K562 (cell line): Measurements from ENCODE around the gene TTC16. TPM values are rescaled to one million over a fixed set of nuclear protein-coding genes. Genes with fewer than 3 reads are reported as not detected.

Experiments used
- BRD4 ChIP-seq: fragments of 200-600 bp; sonication (generic); IDR thresholded peaks from 2 replicates; pipeline ENCODE4 v1.6.1; 2017; ENCODE audit warnings: inconsistent platforms
- BRF1 ChIP-seq: IDR thresholded peaks from 3 replicates; pipeline ENCODE4 v1.6.1; 2011; ENCODE audit warnings: borderline replicate concordance, mild to moderate bottlenecking; ENCODE audit not compliant: insufficient read length; ENCODE audit errors: extremely low read depth
- CEBPG ChIP-seq, 3 experiments: fragments of 200-800 bp in 1 of 3; sonication (Bioruptor generic) in 1 of 3; sonication (generic) in 1 of 3; formaldehyde crosslinking in 1 of 3; IDR thresholded peaks in 2 of 3; conservative IDR thresholded peaks in 1 of 3; 2 replicates each; pipeline versions ENCODE4 v1.6.1 to v1.8.0; 2016 to 2022; ENCODE audit warnings: missing compliant biosample characterization in 2 of 3, missing genetic modification characterization in 2 of 3, mild to moderate bottlenecking in 1 of 3, missing genetic modification reagents in 1 of 3
- CREB1 ChIP-seq, 2 experiments: sonication (generic) in 1 of 2; formaldehyde crosslinking in 1 of 2; IDR thresholded peaks; 2 replicates each; pipeline versions ENCODE4 v1.6.1 to v1.8.0; 2012 to 2022; ENCODE audit warnings: inconsistent platforms in 1 of 2, mild to moderate bottlenecking in 1 of 2, missing genetic modification reagents in 1 of 2, moderate library complexity in 1 of 2
- HNRNPK ChIP-seq: fragments of 200-400 bp; formaldehyde crosslinking; IDR thresholded peaks from one replicate; pipeline ENCODE4 v1.6.1; 2018; ENCODE audit warnings: mild to moderate bottlenecking, low read depth, low read length; ENCODE audit not compliant: poor library complexity, severe bottlenecking
- MBD2 ChIP-seq: sonication (generic); IDR thresholded peaks from 2 replicates; pipeline ENCODE4 v1.6.1; 2016; ENCODE audit warnings: low read depth, borderline replicate concordance
- RBFOX2 ChIP-seq: fragments of 200-400 bp; formaldehyde crosslinking; IDR thresholded peaks from 2 replicates; pipeline ENCODE4 v1.6.1; 2017; ENCODE audit warnings: low read depth, mild to moderate bottlenecking, low read length, moderate library complexity
- RBM14 ChIP-seq: fragments of 200-400 bp; formaldehyde crosslinking; IDR thresholded peaks from 2 replicates; pipeline ENCODE4 v1.6.1; 2018; ENCODE audit warnings: low read depth, mild to moderate bottlenecking, low read length, moderate library complexity, borderline replicate concordance; ENCODE audit not compliant: insufficient read depth
- SIN3A ChIP-seq, 2 experiments: fragments of 150-350 bp in 1 of 2; IDR thresholded peaks; 2 replicates each; pipeline ENCODE4 v1.6.1; 2011 to 2016; ENCODE audit warnings: borderline replicate concordance in 2 of 2, low read depth in 2 of 2, low read length in 2 of 2, mild to moderate bottlenecking in 2 of 2, moderate library complexity in 2 of 2; ENCODE audit not compliant: control insufficient read depth in 1 of 2
- TAF1 ChIP-seq: IDR thresholded peaks from 2 replicates; pipeline ENCODE4 v1.6.1; 2011; ENCODE audit warnings: mild to moderate bottlenecking, low read length, moderate library complexity; ENCODE audit not compliant: insufficient read depth, control insufficient read depth, severe bottlenecking; ENCODE audit errors: extremely low read depth
- THRAP3 ChIP-seq: fragments of 450-650 bp; IDR thresholded peaks from 2 replicates; pipeline ENCODE4 v1.6.1; 2016; ENCODE audit warnings: mild to moderate bottlenecking, inconsistent platforms, borderline replicate concordance
- ZFX ChIP-seq: sonication (generic); formaldehyde crosslinking; IDR thresholded peaks from 2 replicates; pipeline ENCODE4 v1.8.0; 2022; ENCODE audit warnings: mild to moderate bottlenecking, missing genetic modification reagents, moderate library complexity
- ZNF644 ChIP-seq: fragments of 200-800 bp; sonication (Bioruptor generic); IDR thresholded peaks from 2 replicates; pipeline ENCODE4 v1.6.1; 2016; ENCODE audit warnings: low read depth, missing genetic modification characterization, missing compliant biosample characterization
- ZNF764 ChIP-seq: fragments of 250-450 bp; sonication (Bioruptor Pico); IDR thresholded peaks from 2 replicates; pipeline ENCODE4 v1.4.0; 2020; ENCODE audit warnings: low read depth, mild to moderate bottlenecking, moderate library complexity
- polyA plus RNA-seq, 8 experiments: library from polyadenylated mRNA; depleted of rRNA in 4 of 8; stranded (reverse) in 5 of 8; unstranded in 3 of 8; fragments of >200 nt; fragmentation: Nextera tagmentation in 2 of 8; fragmentation: Illumina TruSeq in 1 of 8; extraction: Ambion mirVana in 2 of 8; extraction: Trizol in 1 of 8; gene quantifications; 2 replicates each; pipeline versions ENCODE4 v1.2.1 to v1.2.3, GENCODE V29; 2011 to 2014; ENCODE audit warnings: inconsistent platforms in 1 of 8, missing spikeins in 1 of 8
- total RNA-seq, 7 experiments: library from RNA; depleted of rRNA in 6 of 7; stranded (reverse); fragments of >200 nt in 6 of 7; fragmentation: Illumina TruSeq in 2 of 7; extraction: Trizol in 2 of 7; gene quantifications; 2 replicates each; pipeline versions ENCODE4 v1.2.1 to v1.2.3, GENCODE V29; 2011 to 2021; ENCODE audit warnings: low replicate concordance in 1 of 7
- TF ChIP-seq, protein P1 (sequence below), 2 experiments: fragments of 450-650 bp; conservative IDR thresholded peaks; 2 replicates each; pipeline ENCODE4 v1.6.1; 2017; ENCODE audit warnings: mild to moderate bottlenecking in 2 of 2, moderate library complexity in 2 of 2
- TF ChIP-seq, protein P2 (sequence below): fragments of 450-650 bp; formaldehyde crosslinking; IDR thresholded peaks from 2 replicates; pipeline ENCODE4 v1.4.0; 2020; ENCODE audit warnings: mild to moderate bottlenecking
- TF ChIP-seq, protein P3 (sequence below), 2 experiments: fragments of 450-650 bp in 1 of 2; IDR thresholded peaks; 2 replicates each; pipeline ENCODE4 v1.6.1; 2011 to 2017; ENCODE audit warnings: low read depth in 2 of 2, antibody characterized with exemption in 1 of 2, borderline replicate concordance in 1 of 2, low read length in 1 of 2, mild to moderate bottlenecking in 1 of 2, mixed read lengths in 1 of 2; ENCODE audit not compliant: control insufficient read depth in 1 of 2

The TTC16 gene
- total and polyA plus RNA-seq, 9 of the 15 experiments (the other 6 are each of a cell fraction or from before 2014, with no cell fraction given) = 0.11 TPM; not detected in 8

DNA sequence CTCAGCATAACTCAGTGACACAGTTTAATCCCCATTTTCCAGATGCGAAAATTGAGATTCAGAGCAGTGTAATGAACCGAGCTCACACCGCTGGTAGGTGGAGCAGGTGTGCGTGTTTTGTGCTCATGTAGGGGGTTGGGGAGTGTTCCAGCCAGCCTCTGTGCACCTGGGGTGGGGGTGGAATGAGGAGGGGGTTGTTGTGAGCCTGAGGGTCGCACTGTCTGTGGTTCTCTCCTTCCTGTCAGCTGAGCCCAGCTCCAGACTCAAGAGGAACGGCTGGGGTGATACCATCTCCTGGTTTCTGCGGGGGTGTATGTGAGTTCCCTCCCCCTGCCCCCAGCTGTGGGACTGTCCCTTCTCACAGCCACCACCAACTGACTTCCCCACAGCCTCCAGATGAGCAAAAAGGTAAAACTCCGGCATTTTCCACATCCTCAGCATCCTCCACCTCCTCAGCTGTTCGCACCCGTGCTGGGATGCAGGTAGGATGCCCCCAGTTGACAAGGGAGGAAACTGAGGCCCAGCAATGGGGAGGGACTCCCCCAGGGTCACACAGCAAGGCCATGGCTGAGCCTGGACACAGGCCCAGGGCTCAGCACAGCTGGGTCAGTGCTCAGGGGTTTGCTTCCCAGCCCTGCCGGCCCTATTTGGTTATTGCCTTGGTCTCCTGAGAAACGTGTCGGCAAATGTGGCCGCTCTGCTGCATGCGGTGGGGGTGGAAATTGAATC lies 60.5 kb downstream of the TTC16 start (continued):
- TF ChIP-seq CEBPG (CRISPR knock-in tag; IDR thresholded peaks at IDR 0.05) = no peak
- no peak for TF ChIP-seq CEBPG (tag; conservative IDR thresholded peaks at IDR 0.05 in 1 of 2, IDR thresholded peaks at IDR 0.05 in 1 of 2)
- TF ChIP-seq ZFX = peak; percentile 55
- TF ChIP-seq, protein P1, sequence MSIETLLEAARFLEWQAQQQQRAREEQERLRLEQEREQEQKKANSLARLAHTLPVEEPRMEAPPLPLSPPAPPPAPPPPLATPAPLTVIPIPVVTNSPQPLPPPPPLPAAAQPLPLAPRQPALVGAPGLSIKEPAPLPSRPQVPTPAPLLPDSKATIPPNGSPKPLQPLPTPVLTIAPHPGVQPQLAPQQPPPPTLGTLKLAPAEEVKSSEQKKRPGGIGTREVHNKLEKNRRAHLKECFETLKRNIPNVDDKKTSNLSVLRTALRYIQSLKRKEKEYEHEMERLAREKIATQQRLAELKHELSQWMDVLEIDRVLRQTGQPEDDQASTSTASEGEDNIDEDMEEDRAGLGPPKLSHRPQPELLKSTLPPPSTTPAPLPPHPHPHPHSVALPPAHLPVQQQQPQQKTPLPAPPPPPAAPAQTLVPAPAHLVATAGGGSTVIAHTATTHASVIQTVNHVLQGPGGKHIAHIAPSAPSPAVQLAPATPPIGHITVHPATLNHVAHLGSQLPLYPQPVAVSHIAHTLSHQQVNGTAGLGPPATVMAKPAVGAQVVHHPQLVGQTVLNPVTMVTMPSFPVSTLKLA (conservative IDR thresholded peaks at IDR 0.05) = 0 out of 4 replicates have a peak, but pooled peaks of 1 of the 2 experiments have one; percentile 19
- peak; percentile 37; the same call in 1 of the 2 replicates for TF ChIP-seq RBFOX2
- peak; percentile 88; the same call in 1 of the 2 replicates for TF ChIP-seq MBD2
- no peak for TF ChIP-seq HNRNPK
- no peak for TF ChIP-seq SIN3A (IDR thresholded peaks at IDR 0.05; ENCODE audit: borderline replicate concordance in 2 of 2, control insufficient read depth in 1 of 2, low read depth in 2 of 2, low read length in 2 of 2)
- TF ChIP-seq, protein P2, sequence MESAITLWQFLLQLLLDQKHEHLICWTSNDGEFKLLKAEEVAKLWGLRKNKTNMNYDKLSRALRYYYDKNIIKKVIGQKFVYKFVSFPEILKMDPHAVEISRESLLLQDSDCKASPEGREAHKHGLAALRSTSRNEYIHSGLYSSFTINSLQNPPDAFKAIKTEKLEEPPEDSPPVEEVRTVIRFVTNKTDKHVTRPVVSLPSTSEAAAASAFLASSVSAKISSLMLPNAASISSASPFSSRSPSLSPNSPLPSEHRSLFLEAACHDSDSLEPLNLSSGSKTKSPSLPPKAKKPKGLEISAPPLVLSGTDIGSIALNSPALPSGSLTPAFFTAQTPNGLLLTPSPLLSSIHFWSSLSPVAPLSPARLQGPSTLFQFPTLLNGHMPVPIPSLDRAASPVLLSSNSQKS (CRISPR knock-in tag) = no peak
- TF ChIP-seq ZNF764 (CRISPR knock-in tag) = no peak
- TF ChIP-seq RBM14 = no peak
- TF ChIP-seq CREB1 (IDR thresholded peaks at IDR 0.05) = no peak
- no peak for TF ChIP-seq CREB1 (CRISPR knock-in tag; IDR thresholded peaks at IDR 0.05)
- TF ChIP-seq THRAP3 = no peak
- no peak for TF ChIP-seq BRD4
- TF ChIP-seq TAF1 = peak; percentile 18
- TF ChIP-seq ZNF644 = no peak
- TF ChIP-seq, protein P3, sequence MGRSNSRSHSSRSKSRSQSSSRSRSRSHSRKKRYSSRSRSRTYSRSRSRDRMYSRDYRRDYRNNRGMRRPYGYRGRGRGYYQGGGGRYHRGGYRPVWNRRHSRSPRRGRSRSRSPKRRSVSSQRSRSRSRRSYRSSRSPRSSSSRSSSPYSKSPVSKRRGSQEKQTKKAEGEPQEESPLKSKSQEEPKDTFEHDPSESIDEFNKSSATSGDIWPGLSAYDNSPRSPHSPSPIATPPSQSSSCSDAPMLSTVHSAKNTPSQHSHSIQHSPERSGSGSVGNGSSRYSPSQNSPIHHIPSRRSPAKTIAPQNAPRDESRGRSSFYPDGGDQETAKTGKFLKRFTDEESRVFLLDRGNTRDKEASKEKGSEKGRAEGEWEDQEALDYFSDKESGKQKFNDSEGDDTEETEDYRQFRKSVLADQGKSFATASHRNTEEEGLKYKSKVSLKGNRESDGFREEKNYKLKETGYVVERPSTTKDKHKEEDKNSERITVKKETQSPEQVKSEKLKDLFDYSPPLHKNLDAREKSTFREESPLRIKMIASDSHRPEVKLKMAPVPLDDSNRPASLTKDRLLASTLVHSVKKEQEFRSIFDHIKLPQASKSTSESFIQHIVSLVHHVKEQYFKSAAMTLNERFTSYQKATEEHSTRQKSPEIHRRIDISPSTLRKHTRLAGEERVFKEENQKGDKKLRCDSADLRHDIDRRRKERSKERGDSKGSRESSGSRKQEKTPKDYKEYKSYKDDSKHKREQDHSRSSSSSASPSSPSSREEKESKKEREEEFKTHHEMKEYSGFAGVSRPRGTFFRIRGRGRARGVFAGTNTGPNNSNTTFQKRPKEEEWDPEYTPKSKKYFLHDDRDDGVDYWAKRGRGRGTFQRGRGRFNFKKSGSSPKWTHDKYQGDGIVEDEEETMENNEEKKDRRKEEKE (IDR thresholded peaks at IDR 0.05; ENCODE audit: borderline replicate concordance in 1 of 2, control insufficient read depth in 1 of 2, low read depth in 2 of 2, low read length in 1 of 2) = peak in 1 of 2 experiments; percentile 85; a peak in 2 of 4 replicates
- no peak for TF ChIP-seq BRF1
